AG09309 (cell line): Measurements from ENCODE around the gene NR2C1.
A peak's percentile ranks its signal among the peaks of the same experiment; 100 is the strongest.
"Not testable (repeated sequence)": the region's sequence is repeated elsewhere in the genome, so short reads cannot be mapped to it uniquely, and the experiment has no call there.

Source experiments
- DNase-seq: peaks from one replicate; pipeline ENCODE4 v3.0.0-alpha.2; 2010; ENCODE audit warnings: low read depth
- H3K4me3 ChIP-seq: 2 replicates; pipeline ENCODE4 v1.5.1; 2011; ENCODE audit warnings: mild to moderate bottlenecking, low read depth, low read length, moderate library complexity; ENCODE audit not compliant: control insufficient read depth
- CTCF ChIP-seq: IDR thresholded peaks from 2 replicates; pipeline ENCODE4 v1.5.1; 2011; ENCODE audit warnings: mild to moderate bottlenecking, low read depth, low read length, inconsistent platforms; ENCODE audit not compliant: insufficient read depth, control insufficient read depth; ENCODE audit errors: missing control alignments

NR2C1 gene

GRCh38 chr12:95115641-95116040 lies 42.2 kb upstream of the NR2C1 start:
- DNase-seq = no peak
- no peak for TF ChIP-seq CTCF
- no peak overlapping the region for H3K4me3 ChIP-seq

- DNase-seq = no peak
- no peak overlapping the region for H3K4me3 ChIP-seq
- no peak for TF ChIP-seq CTCF
Measured at GRCh38 chr12:95114766-95115405, 41.5 kb upstream of the NR2C1 start.

- no peak overlapping the region for H3K4me3 ChIP-seq
- no peak for DNase-seq
- no peak for TF ChIP-seq CTCF
Measured at GRCh38 chr12:95107362-95107761, 33.9 kb upstream of the NR2C1 start.

GRCh38 chr12:95105540-95105939 lies 32.1 kb upstream of the NR2C1 start:
- no peak for TF ChIP-seq CTCF

GRCh38 chr12:95104919-95105452 lies 31.6 kb upstream of the NR2C1 start:
- no peak overlapping the region for H3K4me3 ChIP-seq
- DNase-seq = no peak
- no peak for TF ChIP-seq CTCF

More at GRCh38 chr12:95105540-95105939, 32.1 kb upstream of the NR2C1 start:
- no peak for DNase-seq
- no peak overlapping the region for H3K4me3 ChIP-seq

GRCh38 chr12:95102916-95103671 lies 29.7 kb upstream of the NR2C1 start:
- DNase-seq = peak; percentile 79
- TF ChIP-seq CTCF = no peak
- H3K4me3 ChIP-seq = no peak overlapping the region

- H3K4me3 ChIP-seq, DNase-seq: not testable (repeated sequence)
Measured at GRCh38 chr12:95101957-95102356, 28.5 kb upstream of the NR2C1 start.
